HUES48 (cell line): Measurements from ENCODE around the gene RACGAP1.

Experiments used
- H3K27ac ChIP-seq: one replicate; pipeline ENCODE4 v1.7.0; 2013; ENCODE audit warnings: low read depth, low read length, inconsistent platforms
- H3K27me3 ChIP-seq: 2 replicates; pipeline ENCODE4 v1.6.1; 2013; ENCODE audit warnings: mild to moderate bottlenecking, low read length; ENCODE audit not compliant: control insufficient read depth, insufficient read depth
- H3K36me3 ChIP-seq: 2 replicates; pipeline ENCODE4 v1.6.1; 2013; ENCODE audit warnings: low read length; ENCODE audit not compliant: control insufficient read depth, insufficient read depth
- H3K4me1 ChIP-seq: 2 replicates; pipeline ENCODE4 v1.6.1; 2013; ENCODE audit warnings: mild to moderate bottlenecking, low read length; ENCODE audit not compliant: control insufficient read depth, insufficient read depth
- H3K4me3 ChIP-seq: 2 replicates; pipeline ENCODE4 v1.5.1; 2013; ENCODE audit warnings: mild to moderate bottlenecking, low read depth, low read length
- H3K9ac ChIP-seq: 2 replicates; pipeline ENCODE4 v1.6.1; 2013; ENCODE audit warnings: mild to moderate bottlenecking, low read depth, low read length, moderate library complexity
- H3K9me3 ChIP-seq: 2 replicates; pipeline ENCODE4 v1.6.1; 2013; ENCODE audit warnings: low read length; ENCODE audit not compliant: control insufficient read depth, insufficient read depth

RACGAP1 gene

DNA sequence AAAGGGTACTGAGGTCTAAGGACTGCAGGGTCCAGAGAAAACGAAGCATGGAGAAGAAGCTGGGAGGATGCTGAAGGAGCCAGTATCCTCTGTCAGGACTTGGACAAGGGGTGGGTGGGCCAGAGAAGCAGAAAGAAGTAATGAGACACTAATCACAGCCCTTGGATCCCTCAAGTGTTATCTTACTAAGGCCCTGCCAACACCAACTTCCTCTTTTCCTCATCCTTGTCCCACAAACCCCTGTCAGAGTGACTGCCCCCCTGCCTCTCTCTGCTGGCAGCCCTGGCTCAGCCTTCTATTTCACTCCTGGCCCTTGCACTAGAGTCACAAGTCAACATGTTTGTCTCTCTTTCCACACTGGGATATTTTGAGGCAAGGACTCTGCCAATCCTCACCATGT is 28.3 kb upstream of the RACGAP1 start:
- H3K27me3 ChIP-seq: peaks cover 93% of the 10 kb centered on the region
- H3K27ac ChIP-seq: no peak overlapping the region
- no peaks in the 10 kb centered on the region for H3K36me3 ChIP-seq
- H3K9ac ChIP-seq: no peak overlapping the region
- H3K4me3 ChIP-seq: no peak overlapping the region
- H3K9me3 ChIP-seq: no peaks in the 10 kb centered on the region
- H3K4me1 ChIP-seq: peaks cover 21% of the 10 kb centered on the region

DNA sequence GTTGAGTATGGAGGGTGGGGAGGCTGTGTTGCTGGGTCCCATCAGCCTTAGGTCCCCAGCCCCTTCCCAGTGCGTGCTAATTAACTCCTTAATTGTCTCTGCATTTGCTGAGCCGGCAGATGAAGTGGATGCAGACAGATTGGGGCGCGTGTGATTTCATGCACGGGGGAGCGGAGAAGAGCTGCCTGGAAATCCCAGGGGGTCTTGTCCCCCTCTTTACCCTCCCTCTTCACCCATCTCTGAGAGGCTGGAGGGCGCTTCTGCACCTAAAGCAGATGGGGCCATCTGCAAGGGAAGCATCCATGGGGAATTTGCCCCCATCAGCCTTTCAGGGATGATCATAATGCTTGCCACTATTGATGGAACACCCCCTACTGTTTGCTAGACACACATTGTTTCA is 27.7 kb upstream of the RACGAP1 start:
- Histone ChIP-seq H3K4me1 (peaks cover 21% of the 10 kb centered on the region), H3K27me3 (peaks cover 93% of the 10 kb centered on the region), H3K9ac (no peak overlapping the region), H3K4me3 (no peak overlapping the region), H3K27ac (no peak overlapping the region), H3K9me3 (no peaks in the 10 kb centered on the region), H3K36me3 (no peaks in the 10 kb centered on the region)

DNA sequence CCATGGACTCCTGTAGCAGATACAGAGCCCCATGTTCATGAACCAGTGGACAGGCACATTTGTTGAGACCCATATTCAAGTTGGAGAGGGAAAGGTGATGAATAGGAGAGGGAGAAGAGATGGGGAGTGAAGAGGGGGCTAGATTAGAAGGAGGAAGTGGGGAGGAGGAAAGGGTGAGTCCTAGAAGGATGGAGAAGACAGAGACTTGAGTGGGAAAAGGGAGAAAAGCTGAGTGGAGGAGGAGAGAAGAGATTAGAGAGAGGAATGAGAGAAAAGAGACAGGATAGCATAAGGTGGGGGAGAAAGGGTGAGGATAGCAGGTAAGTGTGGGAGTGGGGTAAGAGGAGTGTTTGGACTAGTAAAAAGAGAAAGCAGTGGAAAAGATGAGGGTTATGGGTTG is 27.2 kb upstream of the RACGAP1 start:
- Histone ChIP-seq H3K9me3 (no peaks in the 10 kb centered on the region), H3K9ac (no peak overlapping the region), H3K36me3 (no peaks in the 10 kb centered on the region), H3K27ac (no peak overlapping the region), H3K4me3 (no peak overlapping the region), H3K4me1 (peaks cover 21% of the 10 kb centered on the region), H3K27me3 (peaks cover 93% of the 10 kb centered on the region)

DNA sequence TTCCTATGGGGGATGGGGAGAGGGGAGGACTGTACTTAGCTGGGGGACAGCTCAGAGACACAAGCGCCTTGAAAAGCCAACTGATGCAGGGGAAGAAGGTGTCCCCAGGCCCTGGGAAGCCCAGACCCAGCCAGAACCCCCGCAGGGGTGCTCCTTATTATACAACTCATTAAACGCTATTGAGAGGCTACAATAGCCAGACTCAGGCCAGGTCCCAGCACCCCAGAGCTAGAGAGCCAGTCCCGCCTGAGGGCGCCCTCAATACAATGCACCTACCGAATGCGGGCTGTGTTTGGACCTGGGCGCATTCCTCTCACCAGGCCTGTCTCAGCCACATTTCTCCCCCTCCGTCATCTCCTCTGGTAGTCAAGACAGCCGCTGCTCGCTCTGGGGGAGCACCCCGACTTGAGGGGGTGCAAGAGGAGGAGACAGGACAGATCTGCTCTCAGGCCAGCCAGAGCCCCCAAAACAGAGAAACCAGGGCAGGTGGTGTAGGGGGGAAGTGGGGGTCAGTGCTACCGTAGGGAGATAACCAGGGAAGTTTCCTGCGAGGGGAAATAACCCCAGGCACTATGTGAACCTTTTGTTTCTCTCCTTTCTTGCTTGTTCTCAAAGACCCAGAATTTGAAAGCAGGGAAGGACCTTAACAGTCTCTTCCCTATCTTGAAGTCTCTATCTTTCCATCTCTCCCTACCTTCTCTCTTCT is 26.0 kb upstream of the RACGAP1 start:
- peak overlapping the region; percentile 60; the same call in 1 of the 2 replicates for H3K4me3 ChIP-seq
- peaks cover 90% of the 10 kb centered on the region for H3K27me3 ChIP-seq

DNA sequence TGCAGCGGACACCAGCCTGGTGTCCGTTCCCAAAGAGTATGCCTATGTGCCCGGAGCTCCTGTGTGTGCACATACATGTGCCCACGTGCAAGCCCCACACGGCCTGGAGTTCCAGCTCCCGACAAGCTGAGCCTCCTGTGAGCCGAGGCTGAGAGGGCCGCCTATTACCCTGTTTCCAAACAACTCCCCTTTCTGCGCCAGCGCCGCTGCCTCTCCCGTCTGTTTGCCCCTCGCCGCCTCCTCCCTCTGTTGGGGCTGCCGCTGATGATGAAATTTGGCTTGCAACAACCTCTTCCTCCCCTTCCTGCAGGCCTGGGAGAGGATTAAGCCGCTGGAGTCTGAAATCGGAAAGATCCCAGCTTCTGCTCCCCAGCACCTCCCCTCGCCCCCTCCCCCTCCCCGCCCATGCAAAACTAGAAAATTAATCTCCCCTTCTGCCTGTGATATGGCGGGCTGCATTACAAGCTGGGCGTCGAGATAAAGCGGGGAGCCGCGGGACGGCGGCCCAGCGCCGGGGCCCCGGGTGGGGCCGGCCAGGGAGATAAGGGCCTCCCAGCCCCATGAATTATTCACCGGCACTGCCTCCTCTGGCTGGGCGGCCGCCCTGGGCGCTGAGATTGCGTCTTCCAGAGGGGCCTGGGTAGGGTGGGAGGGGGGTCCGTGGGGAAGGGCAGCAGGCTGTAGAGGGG is 25.3 kb upstream of the RACGAP1 start:
- Histone ChIP-seq H3K4me1 (peaks cover 11% of the 10 kb centered on the region), H3K36me3 (no peaks in the 10 kb centered on the region), H3K27ac (no peak overlapping the region), H3K27me3 (peaks cover 83% of the 10 kb centered on the region), H3K9me3 (no peaks in the 10 kb centered on the region), H3K4me3 (peak overlapping the region; percentile 60), H3K9ac (peak overlapping the region; percentile 61; the same call in 1 of the 2 replicates)

More for the DNA sequence above, 26.0 kb upstream of the RACGAP1 start:
- Histone ChIP-seq H3K27ac (peak overlapping the region; percentile 53), H3K9me3 (no peaks in the 10 kb centered on the region), H3K36me3 (no peaks in the 10 kb centered on the region), H3K9ac (no peak overlapping the region), H3K4me1 (peaks cover 14% of the 10 kb centered on the region)

DNA sequence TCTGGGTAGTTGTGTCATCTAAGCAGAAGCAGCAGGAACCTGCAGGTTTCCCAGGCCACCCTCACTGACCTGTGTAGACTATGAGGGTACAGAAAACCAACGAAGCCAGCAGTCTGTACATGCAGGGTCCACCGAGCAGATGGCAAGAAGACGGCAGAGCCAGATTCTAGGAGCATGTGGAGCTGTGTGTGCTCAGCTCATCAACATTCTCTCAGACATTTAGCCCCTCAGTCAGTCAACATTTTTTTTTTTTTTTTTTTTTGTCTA is 24.8 kb upstream of the RACGAP1 start:
- Histone ChIP-seq H3K9ac (no peak overlapping the region; the same call in 1 of the 2 replicates), H3K4me3 (peak overlapping the region; percentile 60), H3K27me3 (peaks cover 78% of the 10 kb centered on the region), H3K9me3 (no peaks in the 10 kb centered on the region), H3K4me1 (peaks cover 11% of the 10 kb centered on the region), H3K36me3 (no peaks in the 10 kb centered on the region), H3K27ac (no peak overlapping the region)

DNA sequence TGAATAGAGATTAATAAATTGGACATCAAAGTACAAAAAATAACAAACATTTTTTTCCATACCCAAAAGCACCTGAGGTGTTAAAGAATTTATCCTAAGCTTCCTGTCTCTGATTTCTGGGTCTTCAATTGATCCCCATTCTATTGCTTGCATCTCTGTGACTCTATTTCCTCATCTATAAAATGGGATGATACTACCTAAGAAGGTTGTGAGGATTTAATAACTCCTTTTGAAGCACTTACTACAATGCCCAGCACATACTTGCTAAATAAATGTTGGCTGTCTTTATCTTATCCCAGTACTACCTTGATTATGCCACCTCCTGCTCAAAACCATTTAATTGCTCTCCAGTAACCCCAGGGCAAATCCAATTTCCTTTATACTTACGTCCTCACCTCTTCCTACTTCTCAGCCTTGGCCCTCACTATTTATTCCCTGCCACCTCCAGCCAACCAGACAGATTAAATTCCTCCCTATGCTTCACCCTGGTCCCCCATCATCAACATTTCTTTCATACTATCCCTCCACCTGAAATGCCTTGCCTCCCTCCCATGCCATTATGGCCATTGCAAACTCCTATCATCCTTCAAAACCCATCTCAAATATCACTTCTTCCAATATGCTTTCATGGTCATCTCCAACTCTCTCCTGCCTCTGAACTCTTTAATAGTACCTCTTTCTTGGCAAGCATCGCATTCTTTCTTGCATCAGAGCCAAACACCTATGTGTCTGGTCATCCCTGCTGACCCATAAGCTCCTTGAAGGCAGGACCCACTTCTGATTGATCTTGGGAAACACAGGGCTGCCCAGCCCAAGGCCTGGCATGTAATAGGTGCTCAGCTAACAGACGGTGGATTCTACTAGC is 24.2 kb upstream of the RACGAP1 start:
- Histone ChIP-seq H3K4me3 (no peak overlapping the region), H3K27ac (no peak overlapping the region), H3K27me3 (peaks cover 73% of the 10 kb centered on the region)

DNA sequence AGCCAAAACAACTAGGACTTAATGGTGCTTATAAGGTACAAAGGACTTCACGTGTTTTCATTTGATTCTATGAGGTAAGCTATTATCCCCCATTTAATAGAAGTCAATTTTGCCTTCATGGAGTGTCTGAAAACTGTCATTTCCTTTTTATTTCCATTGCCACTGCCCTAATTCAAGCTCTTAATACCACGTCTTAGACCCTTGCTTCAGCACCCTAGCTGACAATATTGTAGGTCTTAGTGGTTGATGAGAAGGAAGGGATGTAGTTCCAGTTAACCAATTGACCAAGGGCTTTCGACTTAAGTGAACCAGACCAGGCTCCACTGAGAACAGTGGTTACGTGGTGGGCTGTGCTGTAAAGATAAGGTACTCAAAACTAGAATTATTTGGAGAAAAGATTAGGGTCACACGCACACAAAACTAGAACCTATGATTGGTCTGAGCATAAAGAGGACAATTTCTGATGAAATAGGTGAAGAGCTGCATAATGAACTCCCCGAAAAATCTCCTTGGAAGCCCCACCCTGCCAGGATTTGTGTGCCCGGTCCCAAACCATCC is 22.5 kb upstream of the RACGAP1 start:
- H3K9ac ChIP-seq: no peak overlapping the region
- H3K36me3 ChIP-seq: no peaks in the 10 kb centered on the region
- H3K27me3 ChIP-seq: peaks cover 61% of the 10 kb centered on the region
- no peaks in the 10 kb centered on the region for H3K9me3 ChIP-seq
- H3K27ac ChIP-seq: no peak overlapping the region
- no peak overlapping the region for H3K4me3 ChIP-seq
- H3K4me1 ChIP-seq: peaks cover 11% of the 10 kb centered on the region

More for the DNA sequence above, 24.2 kb upstream of the RACGAP1 start:
- no peaks in the 10 kb centered on the region for H3K9me3 ChIP-seq
- H3K4me1 ChIP-seq: peaks cover 11% of the 10 kb centered on the region
- H3K36me3 ChIP-seq: no peaks in the 10 kb centered on the region
- no peak overlapping the region for H3K9ac ChIP-seq

DNA sequence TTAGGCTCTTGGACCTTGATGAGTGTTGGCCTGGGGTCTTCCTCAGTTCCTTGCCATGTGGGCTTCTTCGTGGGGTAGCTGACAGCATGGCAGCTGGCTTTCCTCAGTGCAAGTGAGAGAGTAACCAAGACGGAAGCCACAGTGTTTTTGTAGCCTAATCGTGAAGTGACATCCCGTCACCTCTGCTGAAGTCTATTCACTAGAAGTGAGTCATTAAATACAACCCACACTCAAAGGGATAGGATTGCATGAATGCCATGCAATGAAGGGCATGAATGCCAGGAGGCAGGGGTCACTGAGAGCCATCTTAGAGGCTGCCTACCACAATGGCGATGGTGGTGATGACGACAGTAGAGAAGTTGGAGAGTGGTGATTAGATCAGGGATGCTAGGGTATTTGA is 18.6 kb upstream of the RACGAP1 start:
- Histone ChIP-seq H3K27ac (no peak overlapping the region), H3K27me3 (peaks cover 41% of the 10 kb centered on the region), H3K9me3 (no peaks in the 10 kb centered on the region), H3K4me1 (no peaks in the 10 kb centered on the region), H3K4me3 (no peak overlapping the region), H3K36me3 (no peaks in the 10 kb centered on the region), H3K9ac (no peak overlapping the region)

DNA sequence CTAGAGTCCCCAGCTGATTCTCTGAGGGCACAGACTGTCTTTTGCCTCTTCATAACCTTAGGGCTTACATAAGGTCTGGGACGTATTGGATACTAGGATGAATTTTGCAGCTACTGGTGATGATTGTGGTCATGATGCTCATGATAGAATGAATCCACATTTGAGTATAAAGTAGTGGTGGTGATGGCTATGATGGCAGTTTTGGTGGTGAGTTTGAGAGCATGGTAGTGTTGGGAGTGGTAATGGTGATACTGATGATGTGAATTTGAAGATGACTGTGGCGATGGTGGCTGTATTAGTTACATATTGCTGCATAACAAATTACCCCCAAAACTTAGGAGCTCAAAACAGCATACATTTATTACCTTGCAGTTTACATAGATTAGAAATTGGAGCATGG is 18.0 kb upstream of the RACGAP1 start:
- Histone ChIP-seq H3K27ac (no peak overlapping the region), H3K4me3 (no peak overlapping the region), H3K36me3 (no peaks in the 10 kb centered on the region), H3K9me3 (no peaks in the 10 kb centered on the region), H3K27me3 (peaks cover 36% of the 10 kb centered on the region), H3K4me1 (no peaks in the 10 kb centered on the region), H3K9ac (no peak overlapping the region)
